ENCODE measurements around the gene ZNF624. TPM values are rescaled to one million over a fixed set of nuclear protein-coding genes. Genes with fewer than 3 reads are reported as not detected.

ZNF624 gene
- total RNA-seq, 2 donors from 2014 or later = 1.3 to 2.7 TPM

DNA sequence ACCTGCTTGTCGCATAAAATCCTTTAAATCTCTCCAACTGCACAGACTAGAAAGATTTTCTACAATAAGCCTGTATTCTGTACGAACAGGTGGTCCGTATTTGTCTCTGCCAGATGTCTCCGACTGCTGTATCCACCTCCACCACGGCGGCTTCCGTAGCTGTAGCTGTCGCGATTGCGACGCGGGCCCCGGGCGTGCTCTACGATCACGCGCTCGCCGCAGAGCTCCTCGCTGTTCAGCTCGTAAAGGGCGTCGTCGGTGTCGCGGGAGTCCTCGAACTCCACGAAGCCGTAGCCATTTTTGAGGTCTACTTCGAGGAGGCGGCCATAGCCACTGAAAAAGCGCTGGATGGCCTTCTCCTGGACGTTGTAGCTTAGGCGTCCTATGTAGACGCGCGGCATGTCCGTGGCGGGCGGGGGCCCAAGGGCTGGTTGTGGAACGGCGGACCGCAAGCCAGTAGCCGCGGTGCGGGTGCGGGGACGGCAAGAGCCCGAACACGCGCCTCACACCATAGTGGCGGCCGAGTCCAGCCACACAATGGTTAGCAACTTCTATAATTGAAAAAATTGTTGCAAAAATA lies 36.1 kb downstream of the ZNF624 start:
- intact Hi-C loops (cut with DNase I) = no loop called here
- no peak for DNase-seq
- ATAC-seq = no peak

DNA sequence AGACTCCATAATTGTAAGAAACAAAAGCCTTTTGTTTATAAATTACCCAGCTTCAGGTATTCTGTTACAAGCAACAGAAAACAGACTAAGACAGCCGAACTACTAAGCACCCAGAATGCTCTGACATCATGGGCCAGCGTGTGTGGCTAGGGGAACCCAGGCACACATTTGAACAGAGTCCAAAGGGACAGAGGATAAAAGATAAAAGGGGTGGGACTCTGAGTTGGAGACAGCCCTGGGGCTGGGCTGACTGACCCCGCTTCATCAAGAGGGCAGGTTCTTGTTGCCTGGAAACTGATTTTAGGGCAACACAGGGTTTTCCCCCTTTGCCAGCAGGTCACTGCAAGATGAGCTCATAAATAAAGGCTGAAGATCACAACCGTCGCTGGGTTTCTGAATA lies 54.1 kb downstream of the ZNF624 start:
- DNase-seq (no peak), ATAC-seq (no peak)
- intact Hi-C loops (cut with DNase I) = no loop called here

DNA sequence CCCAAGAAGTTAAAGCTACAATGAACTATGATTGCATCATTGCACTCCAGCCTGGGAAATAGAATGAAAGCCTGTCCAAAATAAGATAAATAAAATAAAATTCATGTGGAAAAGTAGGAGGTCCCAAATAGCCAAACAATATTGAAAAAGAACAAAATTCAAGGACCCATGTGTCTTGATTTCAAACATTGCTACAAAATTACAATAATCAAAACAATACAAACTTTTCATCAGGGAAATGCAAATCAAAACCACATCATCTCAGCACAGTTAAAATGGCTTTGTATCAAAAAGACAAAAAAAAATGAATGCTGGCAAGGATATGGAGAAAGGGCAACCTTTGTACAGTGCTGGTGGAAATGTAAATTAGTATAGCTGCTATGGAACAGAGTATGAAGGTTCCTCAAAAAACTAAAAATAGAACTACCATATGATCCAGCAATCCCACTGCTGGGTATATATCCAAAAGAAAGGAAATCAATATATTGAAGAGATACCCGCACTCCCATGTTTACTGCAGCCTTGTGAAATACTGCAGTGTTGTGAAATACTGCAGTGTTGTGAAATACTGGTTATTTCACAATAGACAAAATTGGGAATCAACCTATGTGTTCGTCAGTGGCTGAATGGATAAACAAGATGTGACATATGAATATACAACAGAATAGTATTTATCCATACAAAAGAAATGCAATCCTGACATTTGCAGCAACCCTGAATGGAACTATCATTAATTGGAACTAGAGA lies 60.1 kb downstream of the ZNF624 start:
- DNase-seq (no peak), ATAC-seq (no peak)
- intact Hi-C loops (cut with DNase I) = no loop called here

DNA sequence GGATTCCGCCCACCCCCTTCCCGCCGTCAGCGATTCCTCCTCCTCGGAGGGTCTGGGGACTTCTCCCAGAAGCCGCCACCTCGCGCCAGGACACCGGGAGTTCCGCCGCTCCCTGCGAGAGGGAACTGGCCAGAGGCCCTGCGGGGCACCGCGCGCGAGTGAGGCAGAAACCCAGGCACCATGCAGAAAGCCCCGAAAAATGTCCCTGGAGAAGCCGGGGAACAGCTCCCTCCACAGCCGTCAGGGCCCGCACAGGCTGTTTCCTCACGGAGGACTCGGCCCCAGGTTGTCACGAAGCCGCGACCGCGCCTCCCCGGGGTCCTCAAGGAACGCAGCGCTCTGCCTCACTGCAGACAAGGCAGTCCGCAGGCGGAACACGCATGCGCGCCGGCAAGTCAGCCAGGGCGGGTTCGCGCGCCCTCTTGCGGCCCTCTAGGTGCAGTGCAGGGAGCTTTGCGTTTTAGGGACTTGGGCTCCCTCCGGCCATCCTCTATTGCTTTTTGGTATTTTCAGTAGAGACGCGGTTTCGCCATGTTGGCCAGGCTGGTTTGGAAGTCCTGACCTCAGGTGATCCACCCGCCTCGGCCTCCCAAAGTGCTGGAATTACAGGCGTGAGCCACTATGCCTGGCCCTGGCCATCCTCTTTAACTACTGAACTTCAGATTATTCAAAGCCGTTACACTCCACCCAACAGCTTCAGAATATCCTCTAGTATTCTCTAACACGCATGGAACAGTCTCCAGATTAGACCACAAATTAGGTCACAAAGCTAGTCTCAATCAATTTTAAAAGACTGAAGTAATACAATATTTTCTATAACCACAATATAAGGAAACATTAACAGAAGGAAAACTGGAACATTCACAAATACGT lies 64.3 kb downstream of the ZNF624 start:
- DNase-seq = peak; percentile 94
- ATAC-seq = peak; percentile 91 to 92
- intact Hi-C loops (cut with DNase I) = loop anchor here (2.0 to 10.0 kb wide), 2 partner anchors 53 to 55 kb away; no protein-coding TSS in a partner anchor

DNA sequence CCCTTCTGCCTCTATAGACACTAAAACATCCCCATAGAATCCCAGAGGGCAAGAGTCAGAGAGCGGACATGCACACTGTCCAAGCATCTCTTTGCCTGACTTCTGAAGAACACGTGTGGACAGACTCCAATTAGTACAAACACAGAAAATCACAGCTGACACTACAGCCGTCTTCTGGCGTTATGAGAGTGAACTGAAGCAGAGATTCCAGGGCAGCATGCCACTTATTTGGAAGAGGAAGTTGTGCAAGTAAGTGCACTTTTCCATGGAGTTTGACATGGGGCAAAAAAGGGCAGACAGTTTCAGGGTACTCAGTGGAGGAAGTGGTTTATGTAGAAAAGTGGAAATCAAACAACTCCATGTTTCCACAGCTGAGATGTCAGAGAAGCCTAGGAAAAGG lies 67.9 kb downstream of the ZNF624 start:
- no peak for DNase-seq
- intact Hi-C loops (cut with DNase I) = loop anchor here in 1 of 2 donors (10.0 kb wide), 1 partner anchor 51 kb away; no protein-coding TSS in a partner anchor
- ATAC-seq = no peak

DNA sequence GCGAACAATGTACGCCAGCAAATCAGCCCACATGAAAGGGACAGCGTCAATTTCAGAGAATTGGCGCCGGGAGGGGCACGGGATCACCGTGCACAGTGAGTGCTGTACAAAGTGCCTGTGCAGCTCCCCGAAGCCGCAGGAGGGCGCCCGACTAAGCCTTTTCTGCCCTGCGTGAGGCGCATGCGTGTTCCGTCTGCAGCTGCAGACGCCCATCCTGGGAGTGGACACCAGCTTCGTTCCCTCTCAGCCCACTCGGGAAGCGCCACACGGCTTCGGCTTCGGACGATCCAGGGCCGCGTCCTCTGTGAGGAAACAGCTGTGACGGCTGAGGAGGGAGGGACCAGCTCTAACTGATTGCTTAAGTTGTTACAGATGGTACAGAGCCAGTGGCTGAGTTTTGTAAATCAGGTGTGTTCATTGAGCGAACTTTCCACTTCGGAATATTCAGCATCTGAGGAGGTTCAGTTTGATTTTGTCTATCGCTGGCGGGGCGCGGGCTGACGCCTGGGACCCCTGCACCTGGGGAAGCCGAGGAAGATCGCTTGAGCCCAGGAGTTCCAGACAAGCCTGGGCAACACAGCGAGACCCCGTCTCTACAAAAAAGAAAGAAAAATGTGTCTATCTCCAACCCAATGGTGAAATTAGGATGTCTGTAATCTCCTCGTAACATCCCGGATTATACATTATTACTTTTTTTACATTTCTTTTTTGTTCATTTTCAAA lies 69.2 kb downstream of the ZNF624 start:
- peak; percentile 92 to 95 for ATAC-seq
- DNase-seq = peak; percentile 96
- intact Hi-C loops (cut with DNase I) = loop anchor here in 1 of 2 donors (10.0 kb wide), 1 partner anchor 50 kb away; no protein-coding TSS in a partner anchor

DNA sequence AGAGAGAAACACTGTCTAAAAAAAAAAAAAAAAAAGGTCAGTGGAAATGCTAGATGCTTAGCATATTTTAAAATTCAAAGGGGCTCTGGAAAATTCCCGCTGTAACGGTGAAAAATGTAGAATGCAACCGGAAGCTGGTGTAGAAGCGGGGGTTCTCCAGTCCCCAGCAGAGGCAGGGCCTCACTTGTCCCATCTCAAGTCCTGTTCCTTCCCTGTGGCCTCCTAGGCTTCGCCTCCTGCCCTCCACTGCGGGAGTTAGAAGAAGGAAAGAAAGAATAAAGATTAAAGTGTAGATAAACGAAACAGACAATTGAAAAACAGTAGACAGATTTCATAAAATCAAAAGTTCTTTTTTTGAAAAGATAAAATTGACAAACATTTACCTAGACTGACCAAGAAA lies 69.9 kb downstream of the ZNF624 start:
- ATAC-seq = no peak
- DNase-seq = no peak
- intact Hi-C loops (cut with DNase I) = loop anchor here in 1 of 2 donors (10.0 kb wide), 1 partner anchor 49 kb away; no protein-coding TSS in a partner anchor

DNA sequence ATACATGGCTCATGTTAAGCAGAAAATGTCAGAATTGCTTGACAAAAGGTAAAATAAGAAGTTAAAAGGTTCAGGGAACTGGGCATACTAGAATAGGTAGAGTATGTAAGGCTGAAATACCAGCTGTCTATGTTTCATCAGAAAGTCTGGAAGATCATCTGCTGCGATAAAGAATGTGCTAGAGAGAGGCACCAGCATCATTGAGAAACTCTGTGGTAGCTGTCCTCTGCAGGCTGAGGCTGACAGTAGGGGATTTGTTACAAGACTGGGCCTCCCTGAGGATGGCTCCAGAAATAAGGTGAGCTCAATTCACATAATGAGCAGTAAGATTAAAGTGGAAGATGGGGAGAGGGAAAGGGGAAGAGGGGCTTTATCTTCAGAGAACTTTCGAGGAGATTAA lies 80.2 kb downstream of the ZNF624 start:
- intact Hi-C loops (cut with DNase I) = no loop called here
- ATAC-seq (no peak), DNase-seq (no peak)

Other genes starting within 250 kb of the ZNF624 start
- 10 to 100 TPM; 14.3 to 21.1 TPM for gene TRPV2, start 238.3 kb downstream of the ZNF624 start, total RNA-seq
- under 1 TPM; 0.60 to 0.91 TPM for gene LRRC75A, start 161.7 kb downstream of the ZNF624 start, total RNA-seq
- 10 to 100 TPM in 1 of 2 donors, 1 to 10 TPM in 1; 6.7 to 12.0 TPM for gene ZNF287, start 84.6 kb downstream of the ZNF624 start, total RNA-seq
- gene CCDC144A, start 36.4 kb upstream of the ZNF624 start, total RNA-seq = 1 to 10 TPM; 3.4 to 4.7 TPM